Neuronal stem cell (in vitro differentiated cells): ENCODE results near the gene TSPYL4.

Experiments used
- DNase-seq: peaks from one replicate; pipeline ENCODE4 v3.0.0-alpha.2; 2013; ENCODE audit warnings: low spot score
- H2AFZ ChIP-seq: one replicate; pipeline ENCODE4 v1.6.1; 2013; ENCODE audit warnings: mild to moderate bottlenecking, low read length, inconsistent platforms
- H2AK5ac ChIP-seq: 2 replicates; pipeline ENCODE4 v1.6.1; 2013; ENCODE audit warnings: low read depth, mild to moderate bottlenecking, inconsistent platforms, low read length, moderate library complexity, mixed read lengths
- H2BK120ac ChIP-seq: 2 replicates; pipeline ENCODE4 v1.6.1; 2013; ENCODE audit warnings: low read depth, mild to moderate bottlenecking, inconsistent platforms, low read length, moderate library complexity, mixed read lengths
- H2BK12ac ChIP-seq: one replicate; pipeline ENCODE4 v1.6.1; 2013; ENCODE audit warnings: low read length, inconsistent platforms
- H2BK15ac ChIP-seq: 2 replicates; pipeline ENCODE4 v1.6.1; 2013; ENCODE audit warnings: mild to moderate bottlenecking, low read length, inconsistent platforms, mixed read lengths
- H2BK5ac ChIP-seq: one replicate; pipeline ENCODE4 v1.6.1; 2013; ENCODE audit warnings: inconsistent platforms, mild to moderate bottlenecking, low read length, moderate library complexity
- H3K14ac ChIP-seq: one replicate; pipeline ENCODE4 v1.6.1; 2013; ENCODE audit warnings: low read length, inconsistent platforms
- H3K18ac ChIP-seq: 2 replicates; pipeline ENCODE4 v1.6.1; 2013; ENCODE audit warnings: low read length, inconsistent platforms
- H3K23ac ChIP-seq: 2 replicates; pipeline ENCODE4 v1.6.1; 2013; ENCODE audit warnings: low read depth, mild to moderate bottlenecking, mixed read lengths, low read length, inconsistent platforms; ENCODE audit not compliant: poor library complexity
- H3K27ac ChIP-seq: replicated peaks from 3 replicates; pipeline ENCODE4 v1.5.1; 2013; ENCODE audit warnings: low read length, inconsistent platforms
- H3K27me3 ChIP-seq, 3 experiments: 2 replicates each; pipeline ENCODE4 v1.6.1; 2013; ENCODE audit warnings: low read length in 3 of 3, mild to moderate bottlenecking in 2 of 3, inconsistent platforms in 1 of 3, low read depth in 1 of 3, mixed read lengths in 1 of 3, moderate library complexity in 1 of 3; ENCODE audit not compliant: control insufficient read depth in 3 of 3, insufficient read depth in 3 of 3
- H3K36me3 ChIP-seq, 2 donors: replicated peaks in 1 of 2; 2 replicates each; pipeline ENCODE4 v1.6.1; 2013; ENCODE audit warnings: low read length in 2 of 2; ENCODE audit not compliant: control insufficient read depth in 2 of 2, insufficient read depth in 2 of 2
- H3K4ac ChIP-seq: 2 replicates; pipeline ENCODE4 v1.6.1; 2013; ENCODE audit warnings: inconsistent platforms, mild to moderate bottlenecking, low read length, moderate library complexity
- H3K4me1 ChIP-seq, 2 donors: 1 replicate in 1 of 2; 2 replicates in 1 of 2; pipeline ENCODE4 v1.6.1; 2013; ENCODE audit warnings: low read length in 2 of 2, low read depth in 1 of 2; ENCODE audit not compliant: control insufficient read depth in 2 of 2, insufficient read depth in 1 of 2
- H3K4me2 ChIP-seq: one replicate; pipeline ENCODE4 v1.6.1; 2013; ENCODE audit warnings: mild to moderate bottlenecking, low read length, inconsistent platforms; ENCODE audit not compliant: insufficient read depth, poor library complexity, severe bottlenecking
- H3K4me3 ChIP-seq, 2 donors: 2 replicates each; pipeline ENCODE4 v1.5.1; 2013; ENCODE audit warnings: low read length in 2 of 2, mild to moderate bottlenecking in 2 of 2, inconsistent platforms in 1 of 2, moderate library complexity in 1 of 2
- H3K79me1 ChIP-seq: one replicate; pipeline ENCODE4 v1.6.1; 2013; ENCODE audit warnings: low read depth, mild to moderate bottlenecking, inconsistent platforms, low read length, moderate library complexity
- H3K9ac ChIP-seq: one replicate; pipeline ENCODE4 v1.6.1; 2013; ENCODE audit warnings: mild to moderate bottlenecking, low read depth, low read length, inconsistent platforms; ENCODE audit not compliant: poor library complexity
- H3K9me3 ChIP-seq, 2 donors: replicated peaks in 1 of 2; 2 replicates each; pipeline versions ENCODE3 to v1.6.1; 2013; ENCODE audit warnings: low read length in 2 of 2, mild to moderate bottlenecking in 2 of 2, inconsistent platforms in 1 of 2, low read depth in 1 of 2, mixed read lengths in 1 of 2, moderate library complexity in 1 of 2; ENCODE audit not compliant: control insufficient read depth in 2 of 2, insufficient read depth in 1 of 2
- H4K8ac ChIP-seq: one replicate; pipeline ENCODE4 v1.6.1; 2013; ENCODE audit warnings: low read depth, mild to moderate bottlenecking, inconsistent platforms, low read length, moderate library complexity
- H4K91ac ChIP-seq: one replicate; pipeline ENCODE4 v1.6.1; 2013; ENCODE audit warnings: low read length, low read depth, mild to moderate bottlenecking, inconsistent platforms; ENCODE audit not compliant: poor library complexity
- WGBS, 2 donors: extraction: QIAGEN DNeasy Blood & Tissue Kit; methylation state at CpG; one replicate each; pipeline ENCODE4 v1.1.7; 2013; ENCODE audit warnings: missing lambda C conversion rate in 2 of 2, mixed read lengths in 1 of 2; ENCODE audit not compliant: insufficient read length in 2 of 2, insufficient replicate concordance in 1 of 2; ENCODE audit errors: extremely low coverage in 2 of 2; 5-methylcytosine and 5-hydroxymethylcytosine counted together

Gene TSPYL4

DNA sequence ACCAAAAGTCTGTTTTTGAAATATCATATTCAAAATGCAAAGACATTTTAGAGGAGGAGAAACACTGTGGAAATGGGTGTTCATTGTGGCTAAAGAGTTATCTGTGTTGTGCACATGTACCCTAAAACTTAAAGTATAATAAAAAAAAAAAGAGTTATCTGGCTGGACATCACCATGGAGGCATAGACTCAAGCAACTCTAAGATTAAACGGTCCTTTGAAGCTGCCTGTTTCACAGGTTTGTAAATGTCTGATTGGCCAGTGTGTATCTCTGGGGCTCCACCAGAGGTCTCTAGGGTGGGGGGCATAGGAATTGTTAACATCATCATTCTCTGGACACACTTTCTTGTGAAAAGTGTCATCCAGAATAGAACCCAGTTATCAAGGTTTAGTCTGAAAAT lies 39.2 kb downstream of the TSPYL4 start:
- Histone ChIP-seq H2AFZ (no peak overlapping the region), H2BK120ac (no peak overlapping the region), H3K27ac (no peak overlapping the region), H2AK5ac (no peak overlapping the region), H3K4ac (no peak overlapping the region), H3K4me3 (no peak overlapping the region), H3K23ac (no peak overlapping the region), H3K27me3 (no peaks in the 10 kb centered on the region), H3K9me3 (no peaks in the 10 kb centered on the region), H3K79me1 (no peaks in the 10 kb centered on the region), H3K36me3 (no peaks in the 10 kb centered on the region), H2BK5ac (no peak overlapping the region), H2BK15ac (no peak overlapping the region), H3K9ac (no peak overlapping the region), H4K8ac (no peak overlapping the region), H3K4me1 (no peaks in the 10 kb centered on the region), H3K14ac (no peak overlapping the region), H3K4me2 (no peak overlapping the region), H2BK12ac (no peak overlapping the region), H3K18ac (no peak overlapping the region), H4K91ac (no peak overlapping the region)
- no CpG with 5 or more reads among the region's 1 CpG for WGBS, 2 donors
- DNase-seq, result no peak

DNA sequence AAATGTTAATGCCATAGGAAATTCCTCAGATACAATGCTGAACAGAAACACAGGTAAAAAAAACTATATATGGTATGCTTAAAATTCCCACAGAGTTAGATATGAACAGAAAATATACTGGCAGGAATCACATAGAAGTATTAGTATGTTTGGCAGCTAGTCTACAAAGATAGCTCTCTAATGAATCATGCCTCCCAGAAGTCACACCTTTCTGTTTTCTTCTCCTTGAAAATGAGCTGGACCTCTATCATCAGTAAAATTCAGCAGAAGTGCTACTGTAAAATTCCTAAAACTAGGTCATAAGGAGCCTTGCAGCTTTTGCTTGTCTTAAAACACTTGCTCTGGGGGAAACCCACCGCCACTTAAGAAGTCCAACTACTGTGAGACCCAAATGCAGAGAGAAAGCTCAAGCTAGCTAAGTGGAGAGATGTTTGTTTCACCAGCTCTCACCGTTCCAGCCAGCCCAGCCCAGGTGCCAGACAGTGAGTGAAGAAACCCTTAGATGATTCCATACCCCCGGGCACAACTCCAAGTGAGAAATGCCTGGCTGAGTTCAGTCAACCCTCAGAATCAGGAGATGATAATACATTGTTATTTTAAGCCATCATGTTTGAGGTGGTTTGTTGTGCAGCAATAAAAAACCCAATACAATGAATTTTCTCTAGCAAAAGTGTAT lies 43.0 kb downstream of the TSPYL4 start:
- H2BK5ac ChIP-seq, result no peak overlapping the region
- H3K36me3 ChIP-seq, result no peaks in the 10 kb centered on the region
- H3K9ac ChIP-seq, result no peak overlapping the region
- H2AFZ ChIP-seq, result no peak overlapping the region
- H3K4me1 ChIP-seq, result no peaks in the 10 kb centered on the region
- H3K27me3 ChIP-seq, result no peaks in the 10 kb centered on the region
- no peak overlapping the region for H3K4me3 ChIP-seq
- no peak overlapping the region for H2BK120ac ChIP-seq
- no peaks in the 10 kb centered on the region for H3K79me1 ChIP-seq
- no peak for DNase-seq
- WGBS, 2 donors, result no CpG with 5 or more reads among the region's 3 CpGs
- no peak overlapping the region for H3K4me2 ChIP-seq
- no peak overlapping the region for H4K91ac ChIP-seq
- no peak overlapping the region for H4K8ac ChIP-seq
- no peak overlapping the region for H3K4ac ChIP-seq
- H3K23ac ChIP-seq, result no peak overlapping the region
- no peak overlapping the region for H3K18ac ChIP-seq
- no peaks in the 10 kb centered on the region for H3K9me3 ChIP-seq
- no peak overlapping the region for H2AK5ac ChIP-seq
- no peak overlapping the region for H3K27ac ChIP-seq
- no peak overlapping the region for H2BK12ac ChIP-seq
- H2BK15ac ChIP-seq, result no peak overlapping the region
- H3K14ac ChIP-seq, result no peak overlapping the region

DNA sequence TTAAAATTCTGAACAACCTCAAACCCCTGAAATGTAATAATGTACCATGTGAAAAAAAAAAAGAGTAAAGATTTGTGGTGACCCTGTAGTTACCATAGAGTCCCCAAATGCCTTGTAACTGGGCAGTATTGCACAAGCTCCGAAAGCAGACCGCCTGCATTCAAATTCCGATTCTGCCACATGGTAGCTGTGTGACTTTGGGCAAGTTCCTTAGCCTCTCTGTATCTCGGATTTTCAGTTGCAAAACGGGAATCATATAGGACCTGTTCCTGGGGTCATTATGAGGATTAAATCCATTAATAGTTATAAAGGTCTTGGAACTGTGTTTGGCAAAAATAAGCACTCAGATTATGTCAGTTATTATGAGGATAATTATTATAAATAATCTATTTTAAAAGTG lies 43.6 kb downstream of the TSPYL4 start:
- DNase-seq, result no peak
- Histone ChIP-seq H4K91ac (no peak overlapping the region), H3K9me3 (no peaks in the 10 kb centered on the region), H2BK120ac (no peak overlapping the region), H3K9ac (no peak overlapping the region), H2BK15ac (no peak overlapping the region), H3K4me1 (no peaks in the 10 kb centered on the region), H2BK12ac (no peak overlapping the region), H3K79me1 (no peaks in the 10 kb centered on the region), H3K4me2 (no peak overlapping the region), H3K27me3 (no peaks in the 10 kb centered on the region), H2BK5ac (no peak overlapping the region), H3K14ac (no peak overlapping the region), H3K27ac (no peak overlapping the region), H3K36me3 (no peaks in the 10 kb centered on the region), H3K23ac (no peak overlapping the region), H3K18ac (no peak overlapping the region), H3K4me3 (no peak overlapping the region), H2AFZ (no peak overlapping the region), H4K8ac (no peak overlapping the region), H2AK5ac (no peak overlapping the region), H3K4ac (no peak overlapping the region)
- no CpG with 5 or more reads among the region's 5 CpGs for WGBS, 2 donors

DNA sequence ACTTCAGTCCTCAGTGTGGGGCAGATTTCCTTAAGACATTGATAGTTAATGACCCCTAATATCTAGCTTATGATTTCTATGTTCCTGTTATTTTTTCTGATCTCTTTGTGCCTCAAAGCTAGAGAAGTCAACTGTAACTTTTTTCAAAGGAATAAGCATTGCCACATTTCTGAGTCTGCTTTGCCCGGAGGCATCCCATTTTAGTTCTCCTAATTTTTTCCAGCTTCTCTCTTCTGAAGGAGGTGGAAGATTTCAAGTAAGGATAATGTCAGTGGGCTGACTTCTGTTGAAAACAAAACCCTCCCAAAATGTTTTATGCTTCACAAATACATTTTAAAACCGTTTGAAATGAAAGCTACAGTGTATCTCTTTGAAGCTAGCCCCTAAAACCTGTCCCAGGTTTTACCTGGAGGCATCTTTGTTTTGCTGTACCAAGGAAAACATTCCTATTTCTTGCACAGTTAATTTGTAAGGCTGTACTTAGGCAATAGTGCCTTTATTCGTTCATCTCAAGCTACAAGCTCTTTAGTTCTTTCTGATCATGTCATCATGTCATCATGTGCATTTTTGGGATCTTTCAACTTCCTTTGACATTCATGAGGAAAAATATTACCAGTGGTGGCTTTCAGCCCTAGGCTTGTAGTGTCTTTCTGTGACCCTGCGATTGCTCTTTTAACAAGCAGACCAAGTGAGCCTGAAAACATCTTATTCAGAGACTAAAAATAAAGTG lies 45.7 kb downstream of the TSPYL4 start:
- Histone ChIP-seq H3K27me3 (no peaks in the 10 kb centered on the region), H3K27ac (no peak overlapping the region), H3K4ac (no peak overlapping the region), H2BK12ac (no peak overlapping the region), H4K8ac (no peak overlapping the region), H3K4me1 (no peaks in the 10 kb centered on the region), H3K9ac (no peak overlapping the region), H3K14ac (no peak overlapping the region), H2BK15ac (no peak overlapping the region), H4K91ac (no peak overlapping the region), H3K23ac (no peak overlapping the region), H2AK5ac (no peak overlapping the region), H2BK5ac (no peak overlapping the region), H3K9me3 (no peaks in the 10 kb centered on the region), H2AFZ (no peak overlapping the region), H3K79me1 (no peaks in the 10 kb centered on the region), H3K36me3 (no peaks in the 10 kb centered on the region), H2BK120ac (no peak overlapping the region), H3K4me2 (no peak overlapping the region), H3K18ac (no peak overlapping the region), H3K4me3 (no peak overlapping the region)
- WGBS, 2 donors, result no CpG with 5 or more reads among the region's 4 CpGs
- no peak for DNase-seq
